H9 (cell line): ENCODE data around the gene SLC36A2. TPM values are rescaled to one million over a fixed set of nuclear protein-coding genes. Genes with fewer than 3 reads are reported as not detected.

Experiments used
- DNase-seq: peaks from one replicate; pipeline ENCODE4 v3.0.0-alpha.2; 2017
- H2AFZ ChIP-seq: one replicate; pipeline ENCODE4 v1.6.1; 2013; ENCODE audit warnings: mild to moderate bottlenecking, low read length, control low read depth, moderate library complexity
- H2AK5ac ChIP-seq: 2 replicates; pipeline ENCODE4 v1.6.1; 2013; ENCODE audit warnings: low read length, control low read depth, mixed read lengths; ENCODE audit not compliant: insufficient read length
- H2BK120ac ChIP-seq: one replicate; pipeline ENCODE4 v1.6.1; 2013; ENCODE audit warnings: low read depth, mild to moderate bottlenecking, low read length, control low read depth, inconsistent platforms; ENCODE audit not compliant: poor library complexity, severe bottlenecking
- H2BK12ac ChIP-seq: 2 replicates; pipeline ENCODE4 v1.6.1; 2013; ENCODE audit warnings: low read length, control low read depth, mixed read lengths, low read depth; ENCODE audit not compliant: insufficient read length
- H2BK15ac ChIP-seq: 2 replicates; pipeline ENCODE4 v1.6.1; 2013; ENCODE audit warnings: low read depth, low read length, control low read depth
- H2BK20ac ChIP-seq: one replicate; pipeline ENCODE4 v1.6.1; 2013; ENCODE audit warnings: low read depth, mild to moderate bottlenecking, low read length, control low read depth, inconsistent platforms; ENCODE audit not compliant: poor library complexity, severe bottlenecking
- H2BK5ac ChIP-seq: 2 replicates; pipeline ENCODE4 v1.6.1; 2013; ENCODE audit warnings: low read length, control low read depth, mixed read lengths; ENCODE audit not compliant: insufficient read length
- H3K14ac ChIP-seq: 2 replicates; pipeline ENCODE4 v1.6.1; 2013; ENCODE audit warnings: low read length, control low read depth; ENCODE audit not compliant: insufficient read depth
- H3K18ac ChIP-seq: 2 replicates; pipeline ENCODE4 v1.6.1; 2013; ENCODE audit warnings: low read depth, mild to moderate bottlenecking, mixed read lengths, low read length, control low read depth; ENCODE audit not compliant: insufficient read length
- H3K23ac ChIP-seq: 2 replicates; pipeline ENCODE4 v1.6.1; 2013; ENCODE audit warnings: low read length, control low read depth, mixed read lengths, low read depth; ENCODE audit not compliant: insufficient read length
- H3K23me2 ChIP-seq: 2 replicates; pipeline ENCODE4 v1.6.1; 2013; ENCODE audit warnings: low read depth, mild to moderate bottlenecking, mixed read lengths, low read length, control low read depth; ENCODE audit not compliant: insufficient read length, poor library complexity, severe bottlenecking
- H3K27ac ChIP-seq: 2 replicates; pipeline ENCODE4 v1.5.1; 2013; ENCODE audit warnings: low read length, control low read depth, mixed read lengths, low read depth; ENCODE audit not compliant: insufficient read length
- H3K27me3 ChIP-seq: 2 replicates; pipeline ENCODE4 v1.6.1; 2013; ENCODE audit warnings: low read length, control low read depth, inconsistent platforms; ENCODE audit not compliant: insufficient read depth
- H3K4ac ChIP-seq: 2 replicates; pipeline ENCODE4 v1.6.1; 2013; ENCODE audit warnings: low read depth, mild to moderate bottlenecking, control low read depth, inconsistent platforms, low read length, moderate library complexity
- H3K4me1 ChIP-seq: 2 replicates; pipeline ENCODE4 v1.6.1; 2013; ENCODE audit warnings: low read length, control low read depth, inconsistent platforms; ENCODE audit not compliant: insufficient read depth
- H3K4me2 ChIP-seq: 2 replicates; pipeline ENCODE4 v1.6.1; 2013; ENCODE audit warnings: low read length, control low read depth, mixed read lengths; ENCODE audit not compliant: insufficient read length, insufficient read depth
- H3K56ac ChIP-seq: 2 replicates; pipeline ENCODE4 v1.6.1; 2013; ENCODE audit warnings: low read depth, mild to moderate bottlenecking, mixed read lengths, low read length, control low read depth; ENCODE audit not compliant: insufficient read length
- H3K79me1 ChIP-seq: 2 replicates; pipeline ENCODE4 v1.6.1; 2013; ENCODE audit warnings: low read depth, mild to moderate bottlenecking, moderate library complexity, low read length, control low read depth, inconsistent platforms; ENCODE audit not compliant: insufficient read depth, poor library complexity, severe bottlenecking
- H3K79me2 ChIP-seq: 2 replicates; pipeline ENCODE4 v1.6.1; 2013; ENCODE audit warnings: low read length, control low read depth, inconsistent platforms; ENCODE audit not compliant: insufficient read depth
- H3K9ac ChIP-seq: 2 replicates; pipeline ENCODE4 v1.6.1; 2013; ENCODE audit warnings: low read length, control low read depth, mixed read lengths; ENCODE audit not compliant: insufficient read length; ENCODE audit errors: extremely low read depth
- H3K9me3 ChIP-seq: one replicate; pipeline ENCODE4 v1.6.1; 2013; ENCODE audit warnings: low read depth, low read length, inconsistent platforms; ENCODE audit not compliant: control insufficient read depth
- H3T11ph ChIP-seq: one replicate; pipeline ENCODE4 v1.6.1; 2013; ENCODE audit warnings: mild to moderate bottlenecking, low read length, control low read depth, inconsistent platforms
- H4K20me1 ChIP-seq: one replicate; pipeline ENCODE4 v1.6.1; 2013; ENCODE audit not compliant: control insufficient read depth, insufficient read length, insufficient read depth
- H4K5ac ChIP-seq: 2 replicates; pipeline ENCODE4 v1.6.1; 2013; ENCODE audit warnings: low read depth, mild to moderate bottlenecking, mixed read lengths, low read length, control low read depth; ENCODE audit not compliant: insufficient read length
- H4K8ac ChIP-seq: replicated peaks from 2 replicates; pipeline ENCODE4 v1.6.1; 2013; ENCODE audit warnings: low read length, control low read depth, mixed read lengths, low read depth; ENCODE audit not compliant: insufficient read length
- H4K91ac ChIP-seq: 2 replicates; pipeline ENCODE4 v1.6.1; 2013; ENCODE audit warnings: low read depth, mild to moderate bottlenecking, moderate library complexity, mixed read lengths, low read length, control low read depth; ENCODE audit not compliant: insufficient read length
- H3K27ac Mint-ChIP-seq, 3 experiments: 2 replicates in 2 of 3; 3 replicates in 1 of 3; pipeline ENCODE4 v1.8.0; 2020 to 2021; ENCODE audit warnings: mixed read lengths in 3 of 3, mild to moderate bottlenecking in 1 of 3, moderate library complexity in 1 of 3
- H3K27me3 Mint-ChIP-seq: 2 replicates; pipeline ENCODE4 v1.8.0; 2021; ENCODE audit warnings: low read depth, mild to moderate bottlenecking, moderate library complexity, mixed read lengths
- H3K36me3 Mint-ChIP-seq, 3 experiments: 2 replicates in 2 of 3; 3 replicates in 1 of 3; pipeline ENCODE4 v1.8.0; 2020 to 2021; ENCODE audit warnings: low read depth in 3 of 3, mixed read lengths in 3 of 3; ENCODE audit not compliant: insufficient read depth in 1 of 3
- H3K4me1 Mint-ChIP-seq, 2 experiments: 2 replicates each; pipeline ENCODE4 v1.8.0; 2020; ENCODE audit warnings: mixed read lengths in 2 of 2
- H3K4me3 Mint-ChIP-seq, 2 experiments: 2 replicates in 1 of 2; 3 replicates in 1 of 2; pipeline ENCODE4 v1.8.0; 2020 to 2021; ENCODE audit warnings: mild to moderate bottlenecking in 2 of 2, mixed read lengths in 2 of 2, moderate library complexity in 1 of 2
- H3K9me3 Mint-ChIP-seq, 2 experiments: 2 replicates in 1 of 2; 3 replicates in 1 of 2; pipeline ENCODE4 v1.8.0; 2020; ENCODE audit warnings: mild to moderate bottlenecking in 2 of 2, mixed read lengths in 2 of 2, moderate library complexity in 1 of 2
- CTCF ChIP-seq: fragments of 200-600 bp; sonication (generic); conservative IDR thresholded peaks from 3 replicates; pipeline ENCODE4 v1.8.0; 2021; ENCODE audit warnings: antibody characterized with exemption, mild to moderate bottlenecking
- WGBS: extraction: QIAGEN DNeasy Blood & Tissue Kit; methylation state at CpG from one replicate; pipeline ENCODE4 v1.1.7; 2013; ENCODE audit warnings: missing lambda C conversion rate, low lambda C conversion rate, mixed read lengths; ENCODE audit not compliant: insufficient read length; ENCODE audit errors: extremely low coverage; 5-methylcytosine and 5-hydroxymethylcytosine counted together
- total RNA-seq: library from RNA; stranded (reverse); gene quantifications from 2 replicates; pipeline ENCODE4 v1.2.1, GENCODE V29; 2021

The SLC36A2 gene
- total RNA-seq, 1 experiment from 2014 or later = 0.15 TPM

GRCh38 chr5:151378616-151379015 is 31.3 kb upstream of the SLC36A2 start:
- H3K4me2 ChIP-seq = no peak overlapping the region
- no peak overlapping the region for H2AK5ac ChIP-seq
- H4K20me1 ChIP-seq = no peaks in the 10 kb centered on the region
- no peak overlapping the region for H2BK120ac ChIP-seq
- H4K91ac ChIP-seq = no peak overlapping the region
- no peak overlapping the region for H2AFZ ChIP-seq
- peak overlapping the region in 1 of 3 experiments; percentile 85; a peak in 1 of 7 replicates for H3K27ac Mint-ChIP-seq
- no peak overlapping the region for H2BK20ac ChIP-seq
- no CpG with 5 or more reads among the region's 6 CpGs for WGBS
- H3K9me3 ChIP-seq = no peaks in the 10 kb centered on the region
- H3K56ac ChIP-seq = no peak overlapping the region
- no peak overlapping the region for H3K27ac ChIP-seq
- H3K23ac ChIP-seq = no peak overlapping the region
- no peak overlapping the region for H3K14ac ChIP-seq
- no peak overlapping the region for H4K8ac ChIP-seq
- H3K18ac ChIP-seq = no peak overlapping the region
- peaks cover 15 to 16% of the 10 kb centered on the region in 2 experiments for H3K4me1 Mint-ChIP-seq
- peaks cover 7 to 10% of the 10 kb centered on the region in 2 experiments; a peak in 4 of 5 replicates for H3K9me3 Mint-ChIP-seq
- TF ChIP-seq CTCF = no peak
- no peaks in the 10 kb centered on the region for H3K4me1 ChIP-seq
- no peak overlapping the region for H2BK15ac ChIP-seq
- H3K36me3 Mint-ChIP-seq = peaks cover 0 to 9% (median 0%) of the 10 kb centered on the region in 3 experiments; a peak in 4 of 7 replicates
- no peak overlapping the region for H2BK12ac ChIP-seq
- no peak overlapping the region for H3K4ac ChIP-seq
- no peaks in the 10 kb centered on the region for H3K79me2 ChIP-seq
- peaks cover 4% of the 10 kb centered on the region for H3K23me2 ChIP-seq
- H3K27me3 ChIP-seq = no peaks in the 10 kb centered on the region
- 0 out of 2 replicates have a peak, but pooled peaks cover 2% of the 10 kb centered on the region for H3K27me3 Mint-ChIP-seq
- no peak overlapping the region for H4K5ac ChIP-seq
- no peak for DNase-seq
- no peak overlapping the region for H2BK5ac ChIP-seq
- no peak overlapping the region for H3T11ph ChIP-seq
- H3K4me3 Mint-ChIP-seq = no peak overlapping the region
- no peaks in the 10 kb centered on the region for H3K79me1 ChIP-seq
- no peak overlapping the region for H3K9ac ChIP-seq
